Body of pancreas (tissue), 4 donors: ENCODE measurements around the gene SOX6. TPM values are rescaled to one million over a fixed set of nuclear protein-coding genes. Genes with fewer than 3 reads are reported as not detected.

Experiments used
- ATAC-seq: fragments of 150-250 bp; one replicate; pipeline ENCODE4 v1.9.1; 2016
- DNase-seq, 4 donors: peaks; one replicate each; pipeline ENCODE4 v3.0.0-alpha.2; 2019
- H3K27ac ChIP-seq, 4 donors: fragments of 200-600 bp; sonication (generic); 1 replicate in 3 of 4; 2 replicates in 1 of 4; pipeline versions ENCODE4 v1.5.1 to v1.6.1; 2016 to 2019; ENCODE audit warnings: mild to moderate bottlenecking in 1 of 4, mixed read lengths in 1 of 4, moderate library complexity in 1 of 4
- H3K27me3 ChIP-seq, 2 donors: fragments of 200-600 bp; sonication (generic); one replicate each; pipeline ENCODE4 v1.6.0; 2016; ENCODE audit warnings: mild to moderate bottlenecking in 1 of 2
- H3K36me3 ChIP-seq, 2 donors: fragments of 200-600 bp; sonication (generic); replicated peaks in 1 of 2; 2 replicates each; pipeline ENCODE4 v1.5.1; 2016; ENCODE audit warnings: low read depth in 2 of 2; ENCODE audit not compliant: insufficient read depth in 1 of 2
- H3K4me1 ChIP-seq: fragments of 200-600 bp; sonication (generic); one replicate; pipeline ENCODE4 v1.6.0; 2016
- H3K4me3 ChIP-seq, 2 donors: fragments of 200-600 bp; sonication (generic); 1 replicate in 1 of 2; 2 replicates in 1 of 2; pipeline ENCODE4 v1.5.1; 2016 to 2019
- H3K9me3 ChIP-seq, 3 donors: fragments of 200-600 bp; sonication (generic); 1 replicate in 2 of 3; 2 replicates in 1 of 3; pipeline ENCODE4 v1.5.1; 2016
- POLR2A ChIP-seq, 3 donors: fragments of 450-650 bp; IDR thresholded peaks; one replicate each; pipeline ENCODE4 v1.6.1; 2016; ENCODE audit warnings: antibody characterized with exemption in 3 of 3, mild to moderate bottlenecking in 2 of 3
- WGBS, 2 donors: methylation state at CpG; one replicate each; pipeline ENCODE4 v1.1.5; 2017; 5-methylcytosine and 5-hydroxymethylcytosine counted together
- intact Hi-C: fragments of 100-400 bp; cut with DNase I; formaldehyde crosslinking; loops from one replicate; pipeline ENCODE4 v1.15.1; 2023
- total RNA-seq, 2 donors: library from RNA; depleted of rRNA; stranded (reverse); fragments of >200 nt; gene quantifications; one replicate each; pipeline ENCODE4 v1.1.0, GENCODE V29; 2016
- TF ChIP-seq, protein P1 (sequence below), 7 experiments: fragments of 450-650 bp in 4 of 7; fragments of 200-600 bp in 3 of 7; sonication (generic) in 3 of 7; IDR thresholded peaks; one replicate each; pipeline ENCODE4 v1.5.1; 2016 to 2019; ENCODE audit warnings: antibody characterized with exemption in 7 of 7

The SOX6 gene
- total RNA-seq, 2 donors from 2014 or later = 21.4 to 23.6 TPM

DNA sequence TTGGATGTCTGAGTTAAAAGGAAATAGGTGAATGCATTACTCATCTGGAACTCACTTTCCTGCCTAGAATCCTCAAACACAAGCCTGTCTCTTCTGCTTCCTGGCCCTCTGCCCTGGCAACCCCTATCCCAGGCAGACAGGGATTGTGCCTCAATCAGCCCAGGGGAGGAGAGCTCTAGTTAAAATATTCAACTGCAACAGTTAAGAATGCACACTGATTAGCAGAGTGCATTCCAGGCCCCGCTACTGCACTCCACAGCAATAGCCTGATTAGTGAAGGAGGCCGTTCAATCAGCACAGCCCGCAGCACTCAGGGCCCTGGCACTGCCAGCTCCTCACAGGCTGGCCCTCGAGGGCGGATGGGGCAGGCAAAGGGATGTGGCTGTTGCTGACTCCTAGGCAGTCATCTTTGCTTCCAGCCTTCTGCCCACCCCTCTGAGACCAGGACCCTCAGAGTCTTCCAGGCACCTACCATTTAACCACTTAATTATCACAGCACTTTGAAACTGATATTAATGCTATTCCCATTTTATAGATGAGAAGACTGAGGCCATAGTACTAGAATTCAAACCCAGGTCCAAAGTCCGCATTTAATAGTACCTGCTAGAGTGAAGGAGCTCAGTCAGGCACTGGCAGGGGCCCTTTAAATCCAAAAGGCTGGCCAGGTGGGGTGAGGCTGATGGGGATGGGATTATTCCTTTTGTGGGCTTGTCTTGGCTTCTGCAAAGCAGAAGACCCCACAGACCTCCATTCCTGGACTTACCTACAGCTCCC is 435.3 kb downstream of the SOX6 start:
- 65 to 72% methylated on average over 2 to 6 of the region's 6 CpGs for WGBS, 2 donors
- H3K4me1 ChIP-seq = no peaks in the 10 kb centered on the region
- H3K27ac ChIP-seq = no peak overlapping the region
- no peaks in the 10 kb centered on the region for H3K27me3 ChIP-seq
- intact Hi-C loops = no loop called here
- H3K9me3 ChIP-seq = no peaks in the 10 kb centered on the region
- TF ChIP-seq POLR2A (IDR thresholded peaks at IDR 0.05) = no peak
- TF ChIP-seq, protein P1, sequence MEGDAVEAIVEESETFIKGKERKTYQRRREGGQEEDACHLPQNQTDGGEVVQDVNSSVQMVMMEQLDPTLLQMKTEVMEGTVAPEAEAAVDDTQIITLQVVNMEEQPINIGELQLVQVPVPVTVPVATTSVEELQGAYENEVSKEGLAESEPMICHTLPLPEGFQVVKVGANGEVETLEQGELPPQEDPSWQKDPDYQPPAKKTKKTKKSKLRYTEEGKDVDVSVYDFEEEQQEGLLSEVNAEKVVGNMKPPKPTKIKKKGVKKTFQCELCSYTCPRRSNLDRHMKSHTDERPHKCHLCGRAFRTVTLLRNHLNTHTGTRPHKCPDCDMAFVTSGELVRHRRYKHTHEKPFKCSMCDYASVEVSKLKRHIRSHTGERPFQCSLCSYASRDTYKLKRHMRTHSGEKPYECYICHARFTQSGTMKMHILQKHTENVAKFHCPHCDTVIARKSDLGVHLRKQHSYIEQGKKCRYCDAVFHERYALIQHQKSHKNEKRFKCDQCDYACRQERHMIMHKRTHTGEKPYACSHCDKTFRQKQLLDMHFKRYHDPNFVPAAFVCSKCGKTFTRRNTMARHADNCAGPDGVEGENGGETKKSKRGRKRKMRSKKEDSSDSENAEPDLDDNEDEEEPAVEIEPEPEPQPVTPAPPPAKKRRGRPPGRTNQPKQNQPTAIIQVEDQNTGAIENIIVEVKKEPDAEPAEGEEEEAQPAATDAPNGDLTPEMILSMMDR (IDR thresholded peaks at IDR 0.05) = no peak
- no peak overlapping the region for H3K4me3 ChIP-seq
- H3K36me3 ChIP-seq = no peaks in the 10 kb centered on the region
- DNase-seq (no peak), ATAC-seq (no peak)

GRCh38 chr11:15918674-15919073 is 437.7 kb downstream of the SOX6 start:
- ATAC-seq = no peak
- H3K9me3 ChIP-seq = no peaks in the 10 kb centered on the region
- WGBS, 2 donors = 36 to 56% methylated on average over 1 of the region's 1 CpG
- TF ChIP-seq, protein P1 (IDR thresholded peaks at IDR 0.05) = no peak
- TF ChIP-seq POLR2A (IDR thresholded peaks at IDR 0.05) = no peak
- no peaks in the 10 kb centered on the region for H3K4me1 ChIP-seq
- H3K4me3 ChIP-seq = no peak overlapping the region
- DNase-seq = no peak
- no peak overlapping the region for H3K27ac ChIP-seq
- intact Hi-C loops = no loop called here
- no peaks in the 10 kb centered on the region for H3K36me3 ChIP-seq
- no peaks in the 10 kb centered on the region for H3K27me3 ChIP-seq

- Histone ChIP-seq H3K4me3 (no peak overlapping the region), H3K4me1 (no peaks in the 10 kb centered on the region), H3K9me3 (no peaks in the 10 kb centered on the region), H3K27me3 (no peaks in the 10 kb centered on the region), H3K36me3 (no peaks in the 10 kb centered on the region), H3K27ac (no peak overlapping the region)
- ATAC-seq = no peak
- no peak for TF ChIP-seq POLR2A (IDR thresholded peaks at IDR 0.05)
- TF ChIP-seq, protein P1 (IDR thresholded peaks at IDR 0.05) = no peak
- 66 to 80% methylated on average over 2 of the region's 2 CpGs for WGBS, 2 donors
- DNase-seq = peak in 1 of 4 donors; percentile 12
- intact Hi-C loops = no loop called here
Observed at GRCh38 chr11:15918212-15918611, 438.1 kb downstream of the SOX6 start.
